8988T (cell line): Measurements from ENCODE around the gene C9orf50.
A peak's percentile ranks its signal among the peaks of the same experiment; 100 is the strongest.
"Not testable (repeated sequence)": the region's sequence is repeated elsewhere in the genome, so short reads cannot be mapped to it uniquely, and the experiment has no call there.

ENCODE experiments used
- DNase-seq: peaks from one replicate; pipeline ENCODE4 v3.0.0; 2011

C9orf50 gene

DNA sequence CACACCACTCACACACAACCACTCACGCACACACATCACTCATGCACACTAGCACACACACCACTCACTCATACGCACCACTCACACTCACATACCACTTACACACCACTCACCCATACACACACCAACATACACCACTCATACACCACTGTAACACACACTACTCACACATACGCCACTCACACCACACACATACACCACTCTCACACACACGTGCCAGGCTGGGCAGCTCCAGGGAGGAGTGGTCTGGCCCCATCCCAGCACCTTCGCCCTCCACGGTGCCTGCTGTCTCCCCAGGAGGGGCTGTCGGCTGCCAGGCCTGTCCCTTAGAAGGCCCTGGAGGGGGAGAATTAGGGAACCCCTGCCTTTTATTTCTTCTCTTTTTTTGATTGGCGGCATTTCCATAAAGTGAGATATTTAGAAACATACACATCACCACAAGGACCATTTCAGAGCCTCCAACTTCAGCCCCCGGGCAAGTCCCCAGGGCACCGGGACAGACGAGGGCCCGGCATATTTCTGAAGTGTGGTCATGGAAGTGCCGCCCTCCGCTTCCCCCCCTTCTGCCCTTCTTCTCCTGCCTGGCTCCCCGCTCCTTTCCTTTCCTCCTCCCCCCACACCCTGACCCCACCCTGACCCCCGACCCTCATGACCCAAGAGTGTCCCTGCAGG lies 27.3 kb upstream of the C9orf50 start:
- no peak for DNase-seq

- DNase-seq, result no peak
Measured at GRCh38 chr9:129647635-129648034, 26.7 kb upstream of the C9orf50 start.

DNA sequence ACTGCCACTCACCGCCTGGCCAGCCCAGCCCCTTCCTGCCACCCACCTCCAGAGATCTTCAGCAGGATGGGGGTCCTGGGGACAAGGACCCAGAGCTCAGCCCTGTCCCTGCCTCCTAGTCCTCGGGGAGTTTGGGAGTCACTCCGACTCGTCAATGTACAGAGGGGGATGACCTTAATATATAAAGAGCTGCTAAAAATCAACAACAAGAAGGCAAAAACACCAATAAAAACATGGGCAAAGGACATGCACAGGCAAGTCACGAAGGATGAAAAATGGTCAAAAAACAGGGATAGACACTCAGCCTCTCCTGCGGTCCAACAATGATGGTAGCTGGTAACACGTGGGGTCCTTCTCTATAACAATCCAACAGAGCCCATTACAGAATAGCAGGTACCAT lies 25.8 kb upstream of the C9orf50 start:
- no peak for DNase-seq

DNA sequence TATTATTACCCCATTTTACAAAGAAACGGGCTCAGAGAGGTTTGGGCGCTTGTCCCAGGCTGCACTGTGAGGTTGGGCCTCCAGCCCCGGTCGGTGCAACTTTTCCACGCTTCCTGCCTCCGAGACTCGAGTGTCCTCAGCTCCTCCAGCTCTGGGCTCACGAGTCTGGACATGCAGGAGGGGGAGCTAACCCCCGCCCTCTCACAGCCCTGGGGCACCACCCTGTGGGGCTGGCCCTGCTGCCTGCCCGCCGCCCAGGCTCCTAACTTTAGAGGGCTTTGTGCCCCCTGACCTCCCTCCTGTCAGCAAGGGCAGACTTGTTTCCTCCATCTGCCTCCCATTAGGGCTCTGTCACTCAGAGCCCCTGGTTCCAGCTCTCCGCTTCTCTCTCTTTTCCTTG lies 25.4 kb upstream of the C9orf50 start:
- no peak for DNase-seq

- no peak for DNase-seq
Measured at GRCh38 chr9:129644902-129645301, 24.0 kb upstream of the C9orf50 start.

GRCh38 chr9:129644365-129644764 lies 23.5 kb upstream of the C9orf50 start:
- DNase-seq, result no peak

GRCh38 chr9:129643706-129644105 lies 22.8 kb upstream of the C9orf50 start:
- no peak for DNase-seq

DNA sequence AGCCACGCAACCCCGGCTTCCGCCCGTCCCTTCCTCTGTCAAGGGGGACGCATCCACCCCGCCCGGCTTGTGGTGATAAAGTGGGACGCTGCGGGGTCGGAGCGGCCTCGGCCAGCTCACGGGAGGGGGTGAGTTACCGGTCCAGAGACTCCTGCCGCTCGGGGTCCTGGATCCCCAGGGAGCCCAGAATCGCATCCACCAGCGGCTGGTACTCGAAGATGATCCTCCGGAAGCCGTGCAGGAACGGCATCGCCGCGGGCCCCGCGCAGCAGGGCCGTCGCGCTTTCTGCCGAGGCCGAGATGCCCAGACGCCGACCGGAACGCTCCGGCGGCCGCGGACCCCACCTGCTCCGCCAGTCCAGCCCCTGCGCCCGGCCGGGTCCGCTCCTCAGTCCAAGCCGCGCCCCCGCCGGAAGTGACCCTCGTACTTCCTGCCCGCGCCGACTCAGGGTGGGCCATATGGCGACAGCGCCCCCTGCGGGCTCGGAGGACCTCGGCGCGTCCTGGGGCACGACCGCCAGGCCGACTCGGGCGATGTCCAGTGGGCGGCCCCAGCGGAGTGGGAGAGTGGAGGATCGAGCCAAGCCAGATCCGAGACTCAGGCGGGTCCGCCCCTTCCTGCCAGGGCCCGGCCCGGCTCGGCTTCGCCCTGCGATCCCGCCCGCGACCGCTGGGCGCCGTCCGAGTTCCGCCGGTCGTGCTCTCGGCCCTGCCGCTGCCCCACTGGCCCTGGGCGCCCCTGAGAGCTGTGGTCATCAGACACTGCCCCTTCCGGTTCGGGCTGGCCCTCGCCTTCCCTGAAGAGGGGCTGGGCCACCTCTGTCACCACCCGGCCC lies 21.1 kb upstream of the C9orf50 start, which contains the start of gene ASB6:
TSS of gene ASB6 (minus strand) at position 402 of the 836 bp plus-strand sequence. CDS start at position 250, 152 bp downstream.
- DNase-seq, result peak; percentile 100

DNA sequence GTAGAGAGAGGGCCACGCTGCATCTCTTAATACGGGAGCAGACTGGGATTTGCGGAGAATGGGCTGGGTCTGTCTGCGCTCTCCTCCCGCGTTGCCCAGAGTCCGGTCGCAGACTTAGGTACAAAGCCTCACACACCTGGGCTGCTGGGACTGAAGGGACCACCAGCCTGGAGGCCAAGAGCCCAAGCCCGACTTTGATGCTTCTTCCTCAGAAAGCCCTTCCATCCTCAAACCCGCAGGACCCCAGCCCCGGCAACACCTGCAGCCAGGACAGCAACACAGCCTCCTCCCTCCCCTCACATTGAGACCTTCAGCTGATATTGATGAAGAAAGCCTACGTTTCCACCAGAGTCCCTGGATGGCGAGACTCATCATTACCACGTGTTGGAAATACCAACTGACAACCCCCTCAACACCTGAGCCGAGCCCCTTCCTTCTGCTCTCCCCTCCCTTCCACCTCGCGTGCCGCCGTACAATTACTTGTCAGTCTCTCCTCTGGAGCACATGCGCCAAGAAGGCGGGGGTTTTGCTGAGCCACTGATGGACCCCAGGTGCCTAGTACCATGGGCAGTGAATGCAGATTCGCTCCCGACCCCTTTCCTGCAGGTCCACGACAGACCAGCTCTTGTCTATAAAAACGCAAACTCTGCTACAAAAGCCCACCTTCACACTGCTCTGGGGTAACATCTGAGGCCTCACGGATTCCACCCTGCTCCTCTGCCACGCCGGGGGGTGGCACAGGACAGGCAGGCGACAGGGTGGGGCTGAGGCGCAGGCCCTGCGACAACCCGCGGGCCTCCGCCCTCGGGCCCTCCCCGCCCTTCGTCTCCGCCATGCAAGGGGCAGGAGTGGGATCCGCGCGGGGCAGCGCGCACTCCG lies 20.2 kb upstream of the C9orf50 start:
- no peak for DNase-seq

DNA sequence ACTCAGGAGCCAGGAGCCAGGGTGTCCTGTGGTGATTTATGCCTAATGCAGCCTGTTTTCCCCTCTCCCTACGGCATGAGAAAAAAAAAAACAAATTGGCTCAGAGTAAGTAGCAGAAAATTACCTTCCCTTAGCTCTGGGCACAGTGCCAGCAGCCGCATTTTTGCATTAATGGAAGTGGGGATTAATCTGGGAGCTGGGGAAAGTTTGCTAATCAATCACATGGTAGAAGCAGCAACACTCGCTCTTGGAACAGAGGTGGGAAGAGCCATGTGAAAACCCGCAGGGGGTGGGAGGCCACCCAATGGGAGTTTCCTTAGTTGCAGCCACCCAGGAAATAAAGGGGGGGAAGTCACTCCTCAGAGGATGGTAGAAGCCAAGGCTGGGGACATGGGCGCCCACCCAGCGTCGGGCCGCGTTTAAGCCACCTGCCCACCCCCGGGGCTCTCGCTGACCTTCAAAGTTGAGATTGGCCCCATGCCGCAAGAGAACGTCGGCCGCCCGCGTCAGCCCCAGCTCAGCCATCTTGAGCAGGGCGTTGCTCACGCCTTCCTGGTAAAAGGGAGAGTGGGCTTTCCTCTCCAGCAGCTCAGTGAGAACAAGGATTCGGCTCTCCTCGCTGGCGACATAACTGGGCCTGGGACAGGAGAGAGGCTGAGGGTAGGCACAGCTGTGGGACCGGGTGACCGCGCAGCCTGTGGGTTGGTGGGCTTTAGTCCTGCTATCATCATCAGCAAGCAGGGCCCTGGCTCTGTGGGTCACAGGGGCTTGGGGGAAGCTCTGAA lies 19.4 kb upstream of the C9orf50 start:
- no peak for DNase-seq

DNA sequence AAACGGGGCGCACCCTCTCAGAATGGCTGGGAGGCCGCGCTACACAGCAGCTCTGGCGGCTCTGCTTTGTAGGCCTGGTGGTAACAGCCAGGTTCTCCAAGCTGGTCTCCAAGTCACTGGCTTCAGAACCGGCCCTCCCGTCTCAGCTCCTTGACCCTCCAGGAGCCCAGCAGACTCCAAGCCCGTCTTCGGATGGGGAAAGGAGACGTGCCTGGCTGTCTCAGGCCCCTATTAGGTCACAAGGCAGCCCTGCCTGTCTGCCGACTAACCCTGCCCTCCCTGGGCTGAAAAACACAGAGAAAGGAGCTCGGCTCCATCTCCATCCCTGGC lies 18.8 kb upstream of the C9orf50 start:
- DNase-seq, result no peak

GRCh38 chr9:129639034-129639630 lies 18.2 kb upstream of the C9orf50 start:
- DNase-seq, result no peak

- DNase-seq, result no peak
Measured at GRCh38 chr9:129637673-129638439, 17.0 kb upstream of the C9orf50 start.

GRCh38 chr9:129637102-129637501 lies 16.2 kb upstream of the C9orf50 start:
- DNase-seq, result no peak

DNA sequence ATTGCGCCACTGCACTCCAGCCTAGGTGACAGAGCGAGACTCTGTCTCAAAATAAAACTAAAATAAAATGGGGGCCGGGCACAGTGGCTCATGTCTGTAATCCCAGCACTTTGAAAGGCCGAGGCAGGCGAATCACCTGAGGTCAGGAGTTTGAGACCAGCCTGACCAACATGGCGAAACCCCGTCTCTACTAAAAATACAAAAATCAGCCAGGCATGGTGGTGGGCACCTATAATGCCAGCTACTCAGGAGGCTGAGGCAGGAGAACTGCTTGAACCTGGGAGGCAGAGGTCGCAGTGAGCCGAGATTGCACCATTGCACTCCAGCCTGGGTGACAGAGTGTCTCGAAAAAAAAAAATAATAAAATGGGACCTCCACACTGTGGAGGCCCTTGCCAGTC lies 15.4 kb upstream of the C9orf50 start:
- DNase-seq, result not testable (repeated sequence)

- no peak for DNase-seq
Measured at GRCh38 chr9:129635099-129636065, 14.5 kb upstream of the C9orf50 start.

- DNase-seq, result no peak
Measured at GRCh38 chr9:129633848-129634247, 12.9 kb upstream of the C9orf50 start.

GRCh38 chr9:129633207-129633606 lies 12.3 kb upstream of the C9orf50 start:
- no peak for DNase-seq

DNA sequence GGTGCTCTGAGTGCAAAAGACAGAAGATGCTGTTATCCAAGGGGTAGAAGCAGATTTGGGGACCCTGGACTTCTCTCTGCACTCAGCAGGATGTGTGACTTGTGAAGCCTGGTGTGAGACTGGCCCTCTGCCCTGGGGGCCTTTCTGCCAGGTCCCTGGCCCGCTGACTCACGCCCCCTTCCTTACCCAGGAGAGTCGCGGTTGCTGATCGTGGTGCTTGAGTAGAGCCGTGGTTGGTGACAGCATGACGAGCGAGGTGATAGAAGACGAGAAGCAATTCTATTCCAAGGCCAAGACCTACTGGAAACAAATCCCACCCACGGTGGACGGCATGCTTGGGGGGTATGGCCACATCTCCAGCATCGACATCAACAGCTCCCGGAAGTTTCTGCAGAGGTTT lies 11.6 kb upstream of the C9orf50 start:
- no peak for DNase-seq

DNA sequence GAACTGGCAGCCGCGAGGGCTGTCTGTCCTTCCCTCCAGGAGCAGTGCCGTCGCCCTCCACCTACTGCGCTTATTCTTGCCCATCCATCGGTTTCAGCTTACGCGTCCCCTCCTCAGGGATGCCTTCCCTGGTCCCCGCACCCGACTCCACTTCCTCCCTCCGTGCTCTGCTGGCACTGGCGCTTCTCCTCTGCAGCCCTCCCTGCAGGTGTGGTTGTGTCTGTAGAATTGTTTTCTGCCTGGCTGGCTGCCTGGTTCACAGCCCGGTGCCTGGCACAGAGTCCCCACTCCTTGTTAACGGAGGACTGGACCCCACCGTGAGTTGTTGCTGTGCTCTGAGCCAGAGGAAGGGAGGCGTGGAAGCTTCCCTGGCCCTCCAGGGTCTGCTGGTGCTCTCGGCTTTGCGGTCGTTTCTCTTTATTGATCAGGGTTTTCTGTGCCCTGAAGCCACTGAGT lies 10.8 kb upstream of the C9orf50 start:
- DNase-seq, result no peak
